Keratinocyte (primary cell): ENCODE measurements around the gene SYNE1. TPM values are rescaled to one million over a fixed set of nuclear protein-coding genes. Genes with fewer than 3 reads are reported as not detected.

Experiments used
- DNase-seq: peaks from one replicate; pipeline ENCODE4 v3.0.0-alpha.2; 2011; ENCODE audit warnings: low read depth, missing footprints, low spot score
- FAIRE-seq: peaks from 2 replicates; lab custom pipeline; 2011; peaks lifted over from hg19 to GRCh38; lab: Jason Lieb, UNC
- H2AFZ ChIP-seq: 2 replicates; pipeline ENCODE4 v1.6.0; 2012; ENCODE audit warnings: low read length, control low read depth, inconsistent platforms; ENCODE audit not compliant: control insufficient read depth
- H3K27ac ChIP-seq: 2 replicates; pipeline ENCODE4 v1.5.1; 2011; ENCODE audit warnings: low read length; ENCODE audit not compliant: control insufficient read depth, insufficient read depth
- H3K27me3 ChIP-seq: 3 replicates; pipeline ENCODE4 v1.6.0; 2011; ENCODE audit warnings: low read length; ENCODE audit not compliant: control insufficient read depth, insufficient read depth; ENCODE audit errors: extremely low read depth
- H3K36me3 ChIP-seq, 2 experiments: 2 replicates in 1 of 2; 3 replicates in 1 of 2; pipeline ENCODE4 v1.5.1; 2011; ENCODE audit warnings: low read length in 2 of 2, mild to moderate bottlenecking in 1 of 2; ENCODE audit not compliant: control insufficient read depth in 2 of 2, insufficient read depth in 2 of 2; ENCODE audit errors: extremely low read depth in 1 of 2
- H3K4me1 ChIP-seq: 3 replicates; pipeline ENCODE4 v1.5.1; 2011; ENCODE audit warnings: low read length; ENCODE audit not compliant: control insufficient read depth, insufficient read depth; ENCODE audit errors: extremely low read depth
- H3K4me2 ChIP-seq: 3 replicates; pipeline ENCODE4 v1.6.0; 2011; ENCODE audit warnings: low read depth, low read length; ENCODE audit not compliant: control insufficient read depth, insufficient read depth; ENCODE audit errors: extremely low read depth
- H3K4me3 ChIP-seq, 3 experiments: fragments of 200-600 bp in 1 of 3; sonication (generic) in 1 of 3; 2 replicates in 2 of 3; 3 replicates in 1 of 3; pipeline ENCODE4 v1.5.1; 2011 to 2016; ENCODE audit warnings: low read length in 3 of 3, mild to moderate bottlenecking in 3 of 3, control low read depth in 2 of 3, inconsistent platforms in 1 of 3, low read depth in 1 of 3, mixed read lengths in 1 of 3, mixed run types in 1 of 3, moderate library complexity in 1 of 3; ENCODE audit not compliant: control insufficient read depth in 2 of 3, insufficient read depth in 2 of 3; ENCODE audit errors: extremely low read depth in 1 of 3
- H3K79me2 ChIP-seq: 2 replicates; pipeline ENCODE4 v1.6.0; 2012; ENCODE audit warnings: low read length; ENCODE audit not compliant: control insufficient read depth, insufficient read depth
- H3K9ac ChIP-seq: 3 replicates; pipeline ENCODE4 v1.6.0; 2011; ENCODE audit warnings: low read length; ENCODE audit not compliant: control insufficient read depth, insufficient read depth; ENCODE audit errors: extremely low read depth
- H3K9me1 ChIP-seq: 3 replicates; pipeline ENCODE4 v1.6.0; 2011; ENCODE audit warnings: low read length; ENCODE audit not compliant: control insufficient read depth, insufficient read depth; ENCODE audit errors: extremely low read depth
- H3K9me3 ChIP-seq: 2 replicates; pipeline ENCODE4 v1.5.1; 2012; ENCODE audit warnings: low read depth, low read length; ENCODE audit not compliant: control insufficient read depth
- H4K20me1 ChIP-seq: 3 replicates; pipeline ENCODE4 v1.6.0; 2011; ENCODE audit warnings: low read length; ENCODE audit not compliant: control insufficient read depth, insufficient read depth; ENCODE audit errors: extremely low read depth
- EZH2 ChIP-seq: IDR thresholded peaks from one replicate; pipeline ENCODE4 v1.6.1; 2012; ENCODE audit warnings: inconsistent platforms, mild to moderate bottlenecking, low read length, moderate library complexity
- dilution Hi-C: fragments of 300-500 bp; cut with MboI; formaldehyde crosslinking; loops from one replicate; pipeline ENCODE4 v1.7.0; 2020; ENCODE audit warnings: low sequenced_read_pairs; ENCODE audit not compliant: extremely low pct_ligation_motif_present
- polyA plus RNA-seq, 5 experiments: library from polyadenylated mRNA; depleted of rRNA in 3 of 5; stranded (reverse) in 3 of 5; stranded (forward) in 1 of 5; unstranded in 1 of 5; fragments of >200 nt; gene quantifications; 1 replicate in 1 of 5; 2 replicates in 3 of 5; 3 replicates in 1 of 5; pipeline versions ENCODE4 v1.2.1 to v1.2.3, GENCODE V29; 2011 to 2012; ENCODE audit warnings: missing spikeins in 2 of 5, low read depth in 1 of 5, low replicate concordance in 1 of 5
- TF ChIP-seq, protein P1 (sequence below), 3 experiments: IDR thresholded peaks in 1 of 3; conservative IDR thresholded peaks in 1 of 3; optimal IDR thresholded peaks in 1 of 3; 2 replicates in 2 of 3; 3 replicates in 1 of 3; pipeline versions ENCODE3 to v1.5.1; 2011; ENCODE audit warnings: low read length in 3 of 3, mild to moderate bottlenecking in 3 of 3, moderate library complexity in 2 of 3, control low read depth in 1 of 3, inconsistent platforms in 1 of 3; ENCODE audit not compliant: insufficient read depth in 2 of 3; ENCODE audit errors: extremely low read depth in 1 of 3

Gene SYNE1
- polyA plus RNA-seq, 1 donor (not counting 4 experiments of a cell fraction or from before 2014, with no cell fraction given) = 4.0 TPM

DNA sequence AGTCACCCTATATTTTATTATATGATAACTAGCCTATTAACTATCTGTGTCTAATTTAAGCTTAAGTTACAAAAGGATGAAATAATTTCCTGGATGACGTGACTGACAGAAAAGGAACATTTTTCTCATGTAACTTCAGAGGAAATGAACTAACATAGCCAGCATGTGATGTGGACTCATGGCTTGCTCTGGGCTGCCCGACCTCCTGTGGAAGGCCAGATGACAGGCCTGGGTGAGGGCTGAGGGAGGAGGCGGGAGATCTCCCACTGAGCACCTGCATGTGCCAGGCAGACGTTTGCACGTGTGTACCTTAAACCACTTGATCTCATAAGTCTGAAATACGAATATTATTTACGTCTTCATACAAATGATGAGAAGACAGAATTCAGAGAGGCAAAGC, 321.1 kb downstream of the SYNE1 start:
- no peaks in the 10 kb centered on the region for H4K20me1 ChIP-seq
- no peak overlapping the region for H3K9ac ChIP-seq
- H3K4me3 ChIP-seq = no peak overlapping the region
- H3K4me2 ChIP-seq = no peak overlapping the region
- H3K4me1 ChIP-seq = peaks cover 10% of the 10 kb centered on the region
- no peaks in the 10 kb centered on the region for H3K9me1 ChIP-seq
- dilution Hi-C loops = no loop called here
- TF ChIP-seq, protein P1, sequence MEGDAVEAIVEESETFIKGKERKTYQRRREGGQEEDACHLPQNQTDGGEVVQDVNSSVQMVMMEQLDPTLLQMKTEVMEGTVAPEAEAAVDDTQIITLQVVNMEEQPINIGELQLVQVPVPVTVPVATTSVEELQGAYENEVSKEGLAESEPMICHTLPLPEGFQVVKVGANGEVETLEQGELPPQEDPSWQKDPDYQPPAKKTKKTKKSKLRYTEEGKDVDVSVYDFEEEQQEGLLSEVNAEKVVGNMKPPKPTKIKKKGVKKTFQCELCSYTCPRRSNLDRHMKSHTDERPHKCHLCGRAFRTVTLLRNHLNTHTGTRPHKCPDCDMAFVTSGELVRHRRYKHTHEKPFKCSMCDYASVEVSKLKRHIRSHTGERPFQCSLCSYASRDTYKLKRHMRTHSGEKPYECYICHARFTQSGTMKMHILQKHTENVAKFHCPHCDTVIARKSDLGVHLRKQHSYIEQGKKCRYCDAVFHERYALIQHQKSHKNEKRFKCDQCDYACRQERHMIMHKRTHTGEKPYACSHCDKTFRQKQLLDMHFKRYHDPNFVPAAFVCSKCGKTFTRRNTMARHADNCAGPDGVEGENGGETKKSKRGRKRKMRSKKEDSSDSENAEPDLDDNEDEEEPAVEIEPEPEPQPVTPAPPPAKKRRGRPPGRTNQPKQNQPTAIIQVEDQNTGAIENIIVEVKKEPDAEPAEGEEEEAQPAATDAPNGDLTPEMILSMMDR (optimal IDR thresholded peaks at IDR 0.05 in 1 of 3, IDR thresholded peaks at IDR 0.05 in 1 of 3, conservative IDR thresholded peaks at IDR 0.05 in 1 of 3; ENCODE audit: extremely low read depth in 1 of 3, insufficient read depth in 2 of 3, low read length in 3 of 3) = no peak
- no peak for TF ChIP-seq EZH2
- no peak overlapping the region for H2AFZ ChIP-seq
- FAIRE-seq (no peak), DNase-seq (no peak)
- no peaks in the 10 kb centered on the region for H3K9me3 ChIP-seq
- H3K27me3 ChIP-seq = no peaks in the 10 kb centered on the region
- H3K27ac ChIP-seq = no peak overlapping the region
- no peaks in the 10 kb centered on the region for H3K79me2 ChIP-seq
- no peaks in the 10 kb centered on the region for H3K36me3 ChIP-seq

DNA sequence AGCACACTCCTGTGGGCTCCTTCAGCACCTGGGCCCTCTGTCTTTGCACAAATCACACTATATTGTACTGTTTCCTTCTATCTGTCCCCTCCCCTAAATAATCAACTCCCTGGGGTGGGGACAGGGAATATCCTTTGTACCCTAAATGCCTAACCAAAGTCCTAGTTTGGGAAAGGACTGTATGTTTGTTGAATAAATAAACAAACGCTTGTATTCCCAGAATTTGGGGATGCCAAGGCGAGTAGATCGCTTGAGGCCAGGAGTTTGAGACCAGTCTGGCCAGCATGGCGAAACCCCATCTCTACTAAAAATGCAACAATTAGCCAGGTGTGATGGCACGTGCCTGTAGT, 322.7 kb downstream of the SYNE1 start:
- DNase-seq (no peak), FAIRE-seq (no peak)
- no peak for TF ChIP-seq EZH2
- TF ChIP-seq, protein P1 (optimal IDR thresholded peaks at IDR 0.05 in 1 of 3, IDR thresholded peaks at IDR 0.05 in 1 of 3, conservative IDR thresholded peaks at IDR 0.05 in 1 of 3; ENCODE audit: extremely low read depth in 1 of 3, insufficient read depth in 2 of 3, low read length in 3 of 3) = no peak
- Histone ChIP-seq H3K27me3 (no peaks in the 10 kb centered on the region), H3K4me3 (no peak overlapping the region), H3K79me2 (no peaks in the 10 kb centered on the region), H3K9me1 (no peaks in the 10 kb centered on the region), H2AFZ (no peak overlapping the region), H3K36me3 (no peaks in the 10 kb centered on the region), H3K4me2 (no peak overlapping the region), H3K9me3 (no peaks in the 10 kb centered on the region), H3K9ac (no peak overlapping the region), H3K27ac (no peak overlapping the region), H4K20me1 (no peaks in the 10 kb centered on the region), H3K4me1 (peaks cover 10% of the 10 kb centered on the region)
- dilution Hi-C loops = no loop called here
